Neural cell (in vitro differentiated cells): ENCODE measurements around the gene HSD17B4. TPM values are rescaled to one million over a fixed set of nuclear protein-coding genes. Genes with fewer than 3 reads are reported as not detected.

Experiments used
- H2AFZ ChIP-seq: fragments of 200-600, 300-800 bp; sonication (generic), shearing (Covaris generic); 2 replicates; pipeline ENCODE4 v1.6.0; 2014; ENCODE audit warnings: low read depth, mild to moderate bottlenecking, antibody characterized with exemption, low read length, moderate library complexity
- H3F3A ChIP-seq: fragments of 200-600 bp; shearing (Covaris generic); 2 replicates; pipeline ENCODE4 v1.6.1; 2016; ENCODE audit warnings: mild to moderate bottlenecking, moderate library complexity, mixed read lengths, antibody characterized with exemption, low read length; ENCODE audit not compliant: insufficient read depth, poor library complexity, severe bottlenecking
- H3K27ac ChIP-seq: fragments of 200-600, 300-800 bp; sonication (generic), shearing (Covaris generic); 2 replicates; pipeline ENCODE4 v1.5.1; 2014; ENCODE audit warnings: mild to moderate bottlenecking, low read length, moderate library complexity
- H3K27me3 ChIP-seq: fragments of 300-800, 200-600 bp; sonication (generic), shearing (Covaris generic); 2 replicates; pipeline ENCODE4 v1.6.0; 2014; ENCODE audit warnings: mild to moderate bottlenecking, low read depth, low read length, moderate library complexity; ENCODE audit not compliant: insufficient read depth
- H3K36me3 ChIP-seq: fragments of 300-800, 200-600 bp; sonication (generic), shearing (Covaris generic); 2 replicates; pipeline ENCODE4 v1.5.1; 2014; ENCODE audit warnings: mild to moderate bottlenecking, antibody characterized with exemption, low read length, moderate library complexity; ENCODE audit not compliant: insufficient read depth
- H3K4me2 ChIP-seq: fragments of 300-800, 200-600 bp; sonication (generic), shearing (Covaris generic); 2 replicates; pipeline ENCODE4 v1.6.0; 2014; ENCODE audit warnings: mild to moderate bottlenecking, low read length
- H3K4me3 ChIP-seq: fragments of 300-800, 200-600 bp; sonication (generic), shearing (Covaris generic); 2 replicates; pipeline ENCODE4 v1.5.1; 2014; ENCODE audit warnings: mild to moderate bottlenecking, low read length, moderate library complexity
- H3K79me2 ChIP-seq: fragments of 200-600 bp; shearing (Covaris generic); replicated peaks from 2 replicates; pipeline ENCODE4 v1.6.0; 2014; ENCODE audit warnings: mild to moderate bottlenecking, low read length, moderate library complexity; ENCODE audit not compliant: insufficient read depth
- H3K9ac ChIP-seq: fragments of 300-800, 200-600 bp; sonication (generic), shearing (Covaris generic); 2 replicates; pipeline ENCODE4 v1.6.1; 2016; ENCODE audit warnings: mild to moderate bottlenecking, low read length, mixed read lengths
- H3K9me2 ChIP-seq: fragments of 200-600 bp; shearing (Covaris generic); 2 replicates; pipeline ENCODE4 v1.6.1; 2016; ENCODE audit warnings: mild to moderate bottlenecking, low read length, mixed read lengths; ENCODE audit not compliant: insufficient read depth
- H3K9me3 ChIP-seq: fragments of 200-600, 300-800 bp; sonication (generic), shearing (Covaris generic); 2 replicates; pipeline ENCODE4 v1.6.1; 2016; ENCODE audit warnings: mild to moderate bottlenecking, mixed run types, low read length, moderate library complexity, mixed read lengths
- H4K20me1 ChIP-seq: fragments of 200-600 bp; shearing (Covaris generic); 2 replicates; pipeline ENCODE4 v1.6.1; 2016; ENCODE audit warnings: mild to moderate bottlenecking, mixed run types; ENCODE audit not compliant: insufficient read depth
- CTCF ChIP-seq: fragments of 450-650 bp; IDR thresholded peaks from 2 replicates; pipeline ENCODE4 v1.5.1; 2014; ENCODE audit warnings: antibody characterized with exemption, mild to moderate bottlenecking, moderate library complexity; ENCODE audit not compliant: poor library complexity, severe bottlenecking
- EP300 ChIP-seq: fragments of 450-650 bp; conservative IDR thresholded peaks from 2 replicates; pipeline ENCODE4 v1.6.1; 2014; ENCODE audit warnings: antibody characterized with exemption, mild to moderate bottlenecking, moderate library complexity; ENCODE audit not compliant: poor library complexity, severe bottlenecking
- EZH2 ChIP-seq: fragments of 200-600, 300-800 bp; shearing (Covaris generic), sonication (generic); IDR thresholded peaks from 2 replicates; pipeline ENCODE4 v1.6.1; 2014; ENCODE audit warnings: antibody characterized with exemption, low read length, borderline replicate concordance, mild to moderate bottlenecking; ENCODE audit not compliant: insufficient read depth, poor library complexity, severe bottlenecking
- MXI1 ChIP-seq: fragments of 450-650 bp; conservative IDR thresholded peaks from 2 replicates; pipeline ENCODE4 v1.6.1; 2014; ENCODE audit warnings: antibody characterized with exemption, mild to moderate bottlenecking; ENCODE audit not compliant: poor library complexity, severe bottlenecking
- POLR2AphosphoS5 ChIP-seq: IDR thresholded peaks from 2 replicates; pipeline ENCODE4 v1.6.1; 2012
- RAD21 ChIP-seq: fragments of 450-650 bp; conservative IDR thresholded peaks from 2 replicates; pipeline ENCODE4 v1.6.1; 2014; ENCODE audit warnings: antibody characterized with exemption, mild to moderate bottlenecking, moderate library complexity
- REST ChIP-seq: IDR thresholded peaks from 2 replicates; pipeline ENCODE4 v1.6.1; 2012; ENCODE audit warnings: borderline replicate concordance
- SMC3 ChIP-seq: fragments of 450-650 bp; conservative IDR thresholded peaks from 2 replicates; pipeline ENCODE4 v1.6.1; 2014; ENCODE audit warnings: antibody characterized with exemption, mild to moderate bottlenecking, moderate library complexity; ENCODE audit not compliant: poor library complexity
- TAF1 ChIP-seq: IDR thresholded peaks from 2 replicates; pipeline ENCODE4 v1.6.1; 2012; ENCODE audit warnings: low read depth
- polyA plus RNA-seq: library from polyadenylated mRNA; depleted of rRNA; stranded (reverse); fragments of >200 nt; gene quantifications from 2 replicates; pipeline ENCODE4 v1.2.3, GENCODE V29; 2014

HSD17B4 gene
- polyA plus RNA-seq, 1 donor from 2014 or later, result 244 TPM

GRCh38 chr5:119554597-119554996, 102.3 kb downstream of the HSD17B4 start:
- no peaks in the 10 kb centered on the region for H3K9me3 ChIP-seq
- no peaks in the 10 kb centered on the region for H3K27me3 ChIP-seq
- no peaks in the 10 kb centered on the region for H4K20me1 ChIP-seq
- no peaks in the 10 kb centered on the region for H3K36me3 ChIP-seq
- no peaks in the 10 kb centered on the region for H3K9me2 ChIP-seq
- H2AFZ ChIP-seq, result no peak overlapping the region
- no peak overlapping the region for H3K27ac ChIP-seq
- H3F3A ChIP-seq, result no peaks in the 10 kb centered on the region
- no peak overlapping the region for H3K4me2 ChIP-seq
- H3K79me2 ChIP-seq, result no peaks in the 10 kb centered on the region
- no peak for TF ChIP-seq EP300
- TF ChIP-seq RAD21, result no peak
- no peak for TF ChIP-seq REST
- TF ChIP-seq SMC3, result no peak
- no peak for TF ChIP-seq CTCF
- TF ChIP-seq TAF1, result no peak
- no peak for TF ChIP-seq EZH2
- no peak for TF ChIP-seq MXI1
- no peak for TF ChIP-seq POLR2AphosphoS5
- no peak overlapping the region for H3K9ac ChIP-seq
- H3K4me3 ChIP-seq, result no peak overlapping the region

GRCh38 chr5:119570910-119571309, 118.6 kb downstream of the HSD17B4 start:
- Histone ChIP-seq H3K4me3 (no peak overlapping the region), H3K27ac (no peak overlapping the region), H2AFZ (no peak overlapping the region), H4K20me1 (no peaks in the 10 kb centered on the region), H3K36me3 (no peaks in the 10 kb centered on the region), H3K9me2 (no peaks in the 10 kb centered on the region), H3K9me3 (no peaks in the 10 kb centered on the region), H3K4me2 (no peak overlapping the region), H3F3A (no peaks in the 10 kb centered on the region), H3K27me3 (no peaks in the 10 kb centered on the region), H3K9ac (no peak overlapping the region), H3K79me2 (no peaks in the 10 kb centered on the region)
- TF ChIP-seq REST (no peak), TAF1 (no peak), CTCF (no peak), MXI1 (no peak), POLR2AphosphoS5 (no peak), EP300 (no peak), SMC3 (no peak), EZH2 (no peak), RAD21 (no peak)
